MCF 10A (cell line): ENCODE data around the gene RABGGTA. TPM values are rescaled to one million over a fixed set of nuclear protein-coding genes. Genes with fewer than 3 reads are reported as not detected.

ENCODE experiments used
- BruUV-seq: library from RNA; stranded (reverse); fragments of 400-500 nt; replicated peaks from 2 replicates; lab custom pipeline; 2021; lab: Mats Ljungman, UMichigan
- CTCF ChIA-PET: fragments of 300-600 bp; sonication (Branson Sonifier 250); formaldehyde crosslinking; extraction: SDS; loops from one replicate; lab custom pipeline; 2021; ENCODE audit warnings: antibody characterized with exemption, inconsistent platforms; lab: Yijun Ruan, JAX
- POLR2A ChIA-PET: fragments of 300-600, 350-650 bp; sonication (Branson Sonifier 250); formaldehyde crosslinking; extraction: SDS; loops from one replicate; lab custom pipeline; 2020; ENCODE audit warnings: antibody characterized with exemption, inconsistent platforms; lab: Yijun Ruan, JAX
- DNase-seq: peaks from one replicate; pipeline ENCODE4 v3.0.0-alpha.2; 2018; ENCODE audit not compliant: unreplicated experiment
- H3K27ac Mint-ChIP-seq: one replicate; pipeline ENCODE4 v1.8.0; 2022; ENCODE audit warnings: mild to moderate bottlenecking, low read depth, mixed read lengths; ENCODE audit not compliant: unreplicated experiment
- H3K27me3 Mint-ChIP-seq: one replicate; pipeline ENCODE4 v1.8.0; 2022; ENCODE audit warnings: mixed read lengths; ENCODE audit not compliant: insufficient read depth, unreplicated experiment
- H3K36me3 Mint-ChIP-seq: one replicate; pipeline ENCODE4 v1.8.0; 2022; ENCODE audit warnings: mild to moderate bottlenecking, moderate library complexity, mixed read lengths; ENCODE audit not compliant: insufficient read depth, unreplicated experiment
- H3K4me1 Mint-ChIP-seq: one replicate; pipeline ENCODE4 v1.8.0; 2022; ENCODE audit warnings: mixed read lengths; ENCODE audit not compliant: insufficient read depth, unreplicated experiment
- H3K4me3 Mint-ChIP-seq: one replicate; pipeline ENCODE4 v1.8.0; 2022; ENCODE audit warnings: mild to moderate bottlenecking, moderate library complexity, mixed read lengths; ENCODE audit not compliant: unreplicated experiment
- H3K9me3 Mint-ChIP-seq: one replicate; pipeline ENCODE4 v1.8.0; 2022; ENCODE audit warnings: mixed read lengths; ENCODE audit not compliant: unreplicated experiment
- intact Hi-C: fragments of 100-400 bp; cut with micrococcal nuclease; formaldehyde crosslinking; loops from 2 replicates; pipeline ENCODE4 v1.14.1; 2022
- total RNA-seq: library from RNA; stranded (reverse); gene quantifications from 2 replicates; pipeline ENCODE4 v1.2.3, GENCODE V29; 2022
- TF ChIP-seq, protein P1 (sequence below): fragments of 200-600 bp; IDR thresholded peaks from one replicate; pipeline ENCODE4 v1.8.0; 2022; ENCODE audit warnings: antibody characterized with exemption, mild to moderate bottlenecking; ENCODE audit not compliant: unreplicated experiment

Gene RABGGTA
- total RNA-seq, 1 experiment from 2014 or later: 75.0 TPM

DNA sequence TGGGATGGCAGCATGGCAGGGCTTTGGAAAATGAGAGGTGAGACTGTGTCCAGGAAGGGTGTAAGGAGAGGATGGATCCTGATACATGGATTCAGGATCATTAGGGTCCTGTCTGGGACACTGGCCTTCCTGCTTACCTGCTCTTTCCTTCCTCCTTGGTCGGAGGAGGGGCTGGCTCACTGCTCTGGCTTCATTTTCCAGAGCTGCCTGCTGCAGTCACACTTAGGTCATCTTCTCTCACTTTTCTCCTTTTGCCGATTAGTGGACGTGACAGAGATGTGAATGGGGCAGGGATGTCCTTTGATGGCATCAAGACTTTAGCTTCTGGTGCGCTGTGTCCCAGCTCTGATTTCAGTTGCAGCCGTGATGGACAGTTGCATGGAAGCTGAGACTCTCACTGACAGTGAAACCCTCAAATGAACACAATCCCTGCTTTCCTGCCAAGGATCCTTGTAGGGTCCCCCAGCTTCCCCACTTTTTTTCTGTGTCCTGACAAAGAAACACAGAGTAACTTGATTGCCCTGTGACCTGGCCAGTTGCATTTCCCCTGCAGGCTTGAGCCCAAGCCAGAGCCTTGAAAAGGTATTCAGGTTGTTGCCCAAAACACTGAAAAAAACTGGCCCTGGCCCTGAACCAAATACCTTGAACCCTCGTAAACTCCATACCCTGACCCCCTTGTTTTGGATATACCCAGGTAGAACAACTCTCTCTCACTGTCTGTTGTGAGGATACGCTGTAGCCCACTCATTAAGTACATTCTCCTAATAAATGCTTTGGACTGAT is 37.1 kb upstream of the RABGGTA start:
- CTCF ChIA-PET: interaction anchor here (0.5 to 10.0 kb wide), 54 partner anchors 8 to 1008 kb away, joined by 3 to 145 read pairs (median 6); partner anchors contain the start of genes CBLN3, CHMP4A, DHRS1 and EMC9
- POLR2A ChIA-PET: interaction anchor here (0.6 to 7.2 kb wide), 18 partner anchors 9 to 194 kb away, joined by 3 to 101 read pairs (median 4); partner anchors contain the start of genes CBLN3, CHMP4A, DCAF11 and DHRS1
- no peaks in the 10 kb centered on the region for H3K9me3 Mint-ChIP-seq
- no peaks in the 10 kb centered on the region for H3K27me3 Mint-ChIP-seq
- intact Hi-C loops: no loop called here
- peaks cover 25% of the 10 kb centered on the region for H3K4me1 Mint-ChIP-seq
- TF ChIP-seq, protein P1, sequence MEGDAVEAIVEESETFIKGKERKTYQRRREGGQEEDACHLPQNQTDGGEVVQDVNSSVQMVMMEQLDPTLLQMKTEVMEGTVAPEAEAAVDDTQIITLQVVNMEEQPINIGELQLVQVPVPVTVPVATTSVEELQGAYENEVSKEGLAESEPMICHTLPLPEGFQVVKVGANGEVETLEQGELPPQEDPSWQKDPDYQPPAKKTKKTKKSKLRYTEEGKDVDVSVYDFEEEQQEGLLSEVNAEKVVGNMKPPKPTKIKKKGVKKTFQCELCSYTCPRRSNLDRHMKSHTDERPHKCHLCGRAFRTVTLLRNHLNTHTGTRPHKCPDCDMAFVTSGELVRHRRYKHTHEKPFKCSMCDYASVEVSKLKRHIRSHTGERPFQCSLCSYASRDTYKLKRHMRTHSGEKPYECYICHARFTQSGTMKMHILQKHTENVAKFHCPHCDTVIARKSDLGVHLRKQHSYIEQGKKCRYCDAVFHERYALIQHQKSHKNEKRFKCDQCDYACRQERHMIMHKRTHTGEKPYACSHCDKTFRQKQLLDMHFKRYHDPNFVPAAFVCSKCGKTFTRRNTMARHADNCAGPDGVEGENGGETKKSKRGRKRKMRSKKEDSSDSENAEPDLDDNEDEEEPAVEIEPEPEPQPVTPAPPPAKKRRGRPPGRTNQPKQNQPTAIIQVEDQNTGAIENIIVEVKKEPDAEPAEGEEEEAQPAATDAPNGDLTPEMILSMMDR: peak; percentile 5
- H3K4me3 Mint-ChIP-seq: no peak overlapping the region
- H3K27ac Mint-ChIP-seq: no peak overlapping the region
- H3K36me3 Mint-ChIP-seq: peaks cover 38% of the 10 kb centered on the region
- BruUV-seq: no TSS peak
- DNase-seq: no peak

DNA sequence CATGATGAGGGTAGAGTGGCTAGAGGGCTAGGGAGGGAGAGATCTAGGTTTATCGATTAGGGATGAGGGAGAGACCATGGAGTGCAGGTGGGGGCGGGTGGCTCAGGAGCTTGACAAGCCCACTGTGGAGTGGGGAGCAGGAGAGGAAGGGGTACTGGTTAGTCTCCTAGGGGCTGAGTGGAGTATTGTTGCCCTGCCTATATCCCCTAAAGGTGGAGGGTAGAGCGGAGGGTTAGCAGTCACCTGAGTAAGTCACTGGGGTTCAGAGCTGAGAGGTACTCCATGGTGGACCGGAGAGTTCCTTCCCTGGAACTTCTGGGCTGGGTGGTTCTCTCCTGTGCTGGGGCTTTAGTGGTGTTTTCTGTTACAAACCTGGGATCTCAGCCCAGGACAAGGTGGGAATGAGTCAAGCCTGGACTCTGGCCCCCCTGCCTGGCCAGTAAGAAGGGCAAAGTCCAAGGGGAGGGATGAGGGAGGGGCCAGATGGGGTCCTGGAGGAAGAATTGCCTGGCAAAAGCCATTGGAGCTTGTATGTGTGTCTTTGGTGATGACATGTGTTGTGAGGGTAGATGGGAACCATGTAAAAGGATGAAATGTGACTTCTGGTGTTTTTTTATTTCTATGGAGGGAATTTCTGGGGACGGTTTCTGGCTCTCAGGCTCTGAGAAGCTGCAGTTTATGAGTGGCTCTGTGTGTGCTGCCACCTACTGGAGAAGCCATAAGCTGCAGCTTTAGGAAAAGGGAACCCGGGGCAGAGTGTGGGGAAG is 36.4 kb upstream of the RABGGTA start, which contains the start of gene CIDEB:
CIDEB (minus strand) TSS at position 403 of the 767 bp plus-strand sequence; CDS start at position 284, 119 bp downstream.
- Mint-ChIP-seq H3K9me3 (no peaks in the 10 kb centered on the region), H3K4me3 (no peak within 1 kb of the TSS), H3K4me1 (peaks cover 25% of the 10 kb centered on the region), H3K27me3 (no peaks in the 10 kb centered on the region), H3K27ac (no peak within 1 kb of the TSS), H3K36me3 (peaks cover 46% of the 10 kb centered on the region)
- ChIA-PET POLR2A (interaction anchor here (0.6 to 7.2 kb wide), 19 partner anchors 8 to 193 kb away, joined by 3 to 101 read pairs (median 3); partner anchors contain the start of genes CBLN3, CHMP4A, DCAF11 and DHRS1), CTCF (interaction anchor here (0.5 to 10.0 kb wide), 60 partner anchors 9 to 1587 kb away, joined by 3 to 145 read pairs (median 6); partner anchors contain the start of genes CBLN3, CHMP4A, DHRS1 and EMC9)
- DNase-seq: peak; percentile 68
- no TSS peak for BruUV-seq
- TF ChIP-seq, protein P1: peak; percentile 85
- intact Hi-C loops: no loop called here

DNA sequence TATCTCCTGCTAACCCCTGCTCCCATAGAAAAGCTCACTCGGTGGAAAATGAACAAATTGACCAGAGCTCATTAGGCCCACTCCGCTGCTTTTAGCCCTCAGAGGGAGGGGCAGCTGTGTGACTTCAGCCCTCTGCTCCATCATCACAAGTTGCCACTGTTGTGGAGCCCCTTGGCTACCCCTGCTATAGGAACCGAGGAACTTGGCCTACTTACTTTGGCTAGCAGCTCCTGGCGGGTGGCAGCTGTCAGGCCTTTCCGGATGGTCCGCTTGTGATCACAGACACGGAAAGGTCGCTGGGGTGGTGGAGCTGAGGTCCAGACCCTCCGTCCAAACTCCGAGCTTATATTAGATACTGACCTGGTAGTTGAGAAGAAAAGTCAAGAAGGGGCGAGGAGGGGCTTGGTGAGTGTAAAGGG is 35.8 kb upstream of the RABGGTA start:
- Mint-ChIP-seq H3K9me3 (no peaks in the 10 kb centered on the region), H3K4me1 (peaks cover 25% of the 10 kb centered on the region), H3K36me3 (peaks cover 51% of the 10 kb centered on the region), H3K4me3 (no peak overlapping the region), H3K27ac (no peak overlapping the region), H3K27me3 (no peaks in the 10 kb centered on the region)
- POLR2A ChIA-PET: interaction anchor here (0.6 to 7.2 kb wide), 6 partner anchors 8 to 69 kb away, joined by 3 to 101 read pairs (median 3); partner anchors contain the start of genes DHRS1, NOP9 and TINF2
- TF ChIP-seq, protein P1: no peak
- DNase-seq: no peak
- BruUV-seq: TSS peak; percentile 2
- CTCF ChIA-PET: interaction anchor here (0.6 to 10.0 kb wide), 37 partner anchors 9 to 1586 kb away, joined by 3 to 145 read pairs (median 8); partner anchors contain the start of genes CBLN3, DHRS1, KHNYN and MDP1
- intact Hi-C loops: no loop called here
